Measurements from ENCODE around the gene DAPL1. TPM values are rescaled to one million over a fixed set of nuclear protein-coding genes. Genes with fewer than 3 reads are reported as not detected.
"Not testable (repeated sequence)": the region's sequence is repeated elsewhere in the genome, so short reads cannot be mapped to it uniquely, and the experiment has no call there.

The DAPL1 gene
- total RNA-seq, 2 donors from 2014 or later, result not detected

DNA sequence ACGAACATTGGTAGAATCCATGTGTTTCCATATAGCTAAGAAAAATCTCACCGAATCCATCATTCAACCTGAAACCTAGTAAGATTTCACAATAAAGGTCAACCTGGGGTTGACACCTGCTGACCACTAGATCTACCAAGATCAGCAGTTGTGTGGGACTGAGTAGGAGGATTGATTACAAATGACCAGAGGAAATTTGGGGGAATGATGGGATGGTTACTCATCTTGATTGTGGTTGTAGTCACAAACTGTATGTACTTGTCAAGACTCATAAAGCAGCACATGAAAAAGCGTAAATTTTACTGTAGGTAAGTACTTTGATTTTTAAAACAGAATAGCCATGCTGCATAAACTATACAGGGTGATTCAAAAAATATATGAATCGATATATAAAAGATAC, 14.7 kb downstream of the DAPL1 start:
- DNase-seq (no peak), ATAC-seq (no peak)
- intact Hi-C loops (cut with DNase I), result no loop called here

- intact Hi-C loops (cut with DNase I), result no loop called here
- ATAC-seq (no peak), DNase-seq (no peak)
Measured at GRCh38 chr2:158810731-158811460, 15.8 kb downstream of the DAPL1 start.

DNA sequence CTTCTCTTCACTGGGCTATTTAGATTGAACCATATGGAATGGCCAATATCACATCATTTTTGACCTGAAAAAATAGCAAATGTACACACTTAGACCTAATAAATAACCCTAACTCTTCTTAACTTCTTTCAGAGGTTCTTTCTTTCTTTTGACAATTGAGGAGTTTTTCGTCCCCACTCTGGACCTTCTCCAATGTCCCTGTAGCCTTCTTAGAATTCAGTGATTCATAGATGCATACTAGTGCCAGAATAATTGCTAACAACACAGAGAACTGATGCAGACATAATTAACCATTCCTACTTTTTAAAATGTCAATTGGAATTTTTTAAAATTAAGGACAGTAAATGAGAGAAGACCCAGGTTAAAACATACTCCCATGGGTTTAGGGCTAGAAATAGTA, 20.0 kb downstream of the DAPL1 start:
- intact Hi-C loops (cut with DNase I), result no loop called here
- DNase-seq (no peak), ATAC-seq (no peak)

- no peak for DNase-seq
- ATAC-seq, result no peak
- intact Hi-C loops (cut with DNase I), result no loop called here
Measured at GRCh38 chr2:158815658-158816057, 20.5 kb downstream of the DAPL1 start.

GRCh38 chr2:158817588-158817987, 22.5 kb downstream of the DAPL1 start:
- intact Hi-C loops (cut with DNase I), result no loop called here
- ATAC-seq (no peak), DNase-seq (no peak)

DNA sequence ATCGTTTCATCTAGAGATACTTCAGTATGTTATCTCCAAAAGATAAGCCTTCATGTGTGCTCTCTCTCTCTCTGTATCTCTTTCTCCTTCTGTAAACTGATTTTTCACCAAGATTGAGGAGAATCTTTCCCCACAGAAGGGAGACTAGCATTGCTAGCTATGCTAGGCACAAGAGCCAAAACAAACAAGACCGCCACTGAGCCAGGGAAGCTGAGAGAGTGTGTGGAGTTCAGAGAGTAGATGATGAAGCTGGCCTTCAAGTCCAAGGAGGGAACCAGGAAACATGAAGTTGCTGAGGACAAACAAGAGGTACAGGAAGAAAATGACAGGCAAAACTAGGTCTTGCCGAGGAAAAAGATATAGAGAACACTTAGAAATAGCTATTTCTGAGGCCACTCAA, 23.4 kb downstream of the DAPL1 start:
- intact Hi-C loops (cut with DNase I), result no loop called here
- ATAC-seq, result peak; percentile 59 to 64

GRCh38 chr2:158822193-158822592, 27.1 kb downstream of the DAPL1 start:
- intact Hi-C loops (cut with DNase I), result no loop called here
- ATAC-seq (peak in 1 of 2 donors; percentile 52), DNase-seq (no peak)

More for the DNA sequence above, 23.4 kb downstream of the DAPL1 start:
- peak; percentile 29 for DNase-seq

DNA sequence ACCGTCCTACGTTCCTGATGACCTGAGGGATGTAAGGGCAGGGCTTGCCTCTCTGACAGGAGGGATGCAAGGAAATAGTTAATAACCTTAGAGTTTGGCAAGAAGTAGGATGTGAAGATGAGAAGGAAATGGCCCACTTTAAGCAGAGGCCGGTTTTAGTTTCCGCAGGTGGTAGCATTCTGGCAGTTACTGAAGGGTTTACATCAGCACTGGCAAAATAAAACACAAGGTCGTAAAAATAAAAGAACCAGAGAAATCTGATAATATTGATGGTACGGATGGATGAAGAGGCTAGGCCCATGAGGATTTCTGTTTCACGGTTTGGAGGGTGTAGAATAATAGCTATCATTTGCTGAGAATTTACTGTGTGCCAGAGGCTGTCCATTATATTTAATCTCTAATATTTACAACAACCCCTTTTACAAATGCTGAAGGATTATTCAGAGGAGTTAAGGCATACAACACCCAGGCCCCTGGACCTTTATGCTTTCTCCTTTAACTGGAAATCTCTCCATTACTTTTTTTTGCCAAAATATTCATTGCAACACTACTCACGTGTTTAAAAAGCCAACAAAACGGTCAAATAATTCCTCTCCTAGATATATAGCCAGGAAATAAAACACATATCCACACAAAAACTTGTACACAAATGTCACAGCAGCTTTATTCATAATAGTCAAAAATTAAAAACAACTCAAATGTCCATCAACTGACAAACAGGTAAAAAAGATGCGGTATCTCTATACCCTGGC, 28.5 kb downstream of the DAPL1 start:
- intact Hi-C loops (cut with DNase I), result no loop called here
- DNase-seq (no peak), ATAC-seq (no peak)

- intact Hi-C loops (cut with DNase I), result no loop called here
Measured at GRCh38 chr2:158825021-158825420, 29.9 kb downstream of the DAPL1 start.

GRCh38 chr2:158826965-158827364, 31.8 kb downstream of the DAPL1 start:
- no peak for DNase-seq
- ATAC-seq, result no peak
- intact Hi-C loops (cut with DNase I), result no loop called here

More at GRCh38 chr2:158825021-158825420, 29.9 kb downstream of the DAPL1 start:
- ATAC-seq (no peak), DNase-seq (no peak)

DNA sequence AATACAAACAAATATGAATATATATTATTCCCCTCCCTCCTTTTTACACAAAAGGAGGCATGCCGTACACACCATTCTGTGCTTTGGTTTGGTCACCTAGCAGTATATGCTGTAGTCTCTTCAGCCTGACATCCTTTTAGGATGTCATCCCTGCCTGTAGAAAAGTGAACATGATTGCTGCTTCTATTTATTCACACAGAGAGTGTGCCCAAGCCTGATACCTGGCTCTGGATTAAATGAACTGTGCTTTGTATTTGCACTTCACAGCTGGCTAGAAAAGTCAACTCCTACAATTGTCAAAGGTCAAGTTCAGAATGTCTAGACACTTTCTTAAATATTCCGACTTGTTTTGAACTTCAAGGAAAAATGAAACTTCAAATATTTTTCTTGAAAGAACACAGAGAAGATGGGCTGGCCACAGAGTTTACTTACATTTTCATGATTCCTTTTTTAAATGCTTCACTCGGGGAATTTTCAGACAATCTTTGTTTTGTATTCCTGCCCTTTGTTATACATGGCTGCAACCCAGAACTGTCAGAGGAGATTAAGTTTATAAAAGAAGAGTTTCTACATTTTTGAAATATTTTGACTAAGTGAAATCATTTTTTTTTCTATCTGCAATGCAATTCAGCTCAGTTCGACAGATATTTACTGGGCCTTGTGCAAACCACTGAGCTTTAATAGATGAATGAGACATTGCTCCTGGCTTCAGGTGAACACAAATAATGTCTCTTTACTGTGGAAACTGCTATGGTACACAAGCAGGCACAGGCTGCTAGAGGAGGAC, 33.5 kb downstream of the DAPL1 start:
- ATAC-seq, result peak; percentile 30 to 49
- no peak for DNase-seq
- intact Hi-C loops (cut with DNase I), result no loop called here

DNA sequence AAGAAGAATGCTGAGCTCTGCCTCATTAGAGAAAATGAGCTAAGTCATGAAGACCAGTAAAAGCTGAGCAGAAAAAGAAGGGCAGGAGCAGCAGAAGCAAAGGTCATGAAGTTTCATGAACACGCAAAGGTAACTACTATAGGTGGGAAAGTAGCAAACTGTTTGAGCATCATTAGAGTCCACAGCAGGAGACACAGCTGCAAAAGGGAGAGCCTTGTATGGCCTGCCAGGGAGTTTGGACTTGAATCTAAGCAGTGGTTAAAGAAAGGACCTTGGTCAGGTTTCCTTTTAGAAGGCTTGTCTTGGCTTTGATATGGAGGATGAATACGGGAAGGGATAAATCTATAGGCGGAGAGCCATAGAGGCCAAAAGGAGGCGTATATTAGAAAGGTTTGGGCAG, 34.0 kb downstream of the DAPL1 start:
- DNase-seq (no peak), ATAC-seq (no peak)
- intact Hi-C loops (cut with DNase I), result no loop called here

GRCh38 chr2:158830201-158830600, 35.1 kb downstream of the DAPL1 start:
- DNase-seq (no peak), ATAC-seq (no peak)
- intact Hi-C loops (cut with DNase I), result no loop called here

DNA sequence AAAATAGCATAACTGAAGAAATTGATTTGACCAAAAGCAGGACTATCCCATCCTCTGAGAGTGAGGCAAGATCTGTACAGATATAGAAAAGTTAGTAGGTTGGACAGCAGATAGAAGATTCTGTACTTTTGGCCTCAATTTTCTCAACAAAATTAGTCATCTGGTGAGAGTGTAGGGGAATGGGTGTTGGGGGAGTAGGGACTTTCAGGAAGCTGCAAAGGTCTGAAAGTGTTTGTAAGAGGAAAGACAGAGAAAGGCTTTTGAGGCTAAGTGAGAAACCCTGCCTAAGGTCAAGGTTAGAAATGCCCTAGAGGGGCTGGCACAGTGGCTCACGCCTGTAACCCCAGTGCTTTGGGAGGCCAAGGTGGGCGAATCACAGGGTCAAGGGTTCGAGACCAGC, 40.3 kb downstream of the DAPL1 start:
- DNase-seq, result no peak
- intact Hi-C loops (cut with DNase I), result no loop called here
- no peak for ATAC-seq

DNA sequence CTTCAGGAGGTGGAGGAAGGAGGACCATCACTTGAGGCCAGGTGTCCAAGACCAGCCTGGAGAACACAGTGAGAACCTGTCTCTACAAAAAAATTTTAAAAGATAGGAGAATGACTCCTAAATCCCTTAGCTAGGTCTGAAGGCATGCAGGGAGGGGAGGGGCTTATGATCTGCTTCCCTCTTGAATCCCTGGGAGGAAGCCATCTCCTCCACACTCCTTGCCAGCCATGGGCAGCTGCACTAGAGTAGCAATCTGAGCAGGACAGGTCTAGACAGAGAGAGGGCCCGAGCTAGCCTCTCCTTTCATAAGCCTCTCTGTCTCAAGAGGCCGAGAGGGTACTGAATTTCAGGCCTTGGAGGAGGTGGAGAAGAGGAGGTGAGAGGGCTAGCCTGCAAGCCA, 42.5 kb downstream of the DAPL1 start:
- intact Hi-C loops (cut with DNase I), result no loop called here
- no peak for DNase-seq
- ATAC-seq, result no peak

DNA sequence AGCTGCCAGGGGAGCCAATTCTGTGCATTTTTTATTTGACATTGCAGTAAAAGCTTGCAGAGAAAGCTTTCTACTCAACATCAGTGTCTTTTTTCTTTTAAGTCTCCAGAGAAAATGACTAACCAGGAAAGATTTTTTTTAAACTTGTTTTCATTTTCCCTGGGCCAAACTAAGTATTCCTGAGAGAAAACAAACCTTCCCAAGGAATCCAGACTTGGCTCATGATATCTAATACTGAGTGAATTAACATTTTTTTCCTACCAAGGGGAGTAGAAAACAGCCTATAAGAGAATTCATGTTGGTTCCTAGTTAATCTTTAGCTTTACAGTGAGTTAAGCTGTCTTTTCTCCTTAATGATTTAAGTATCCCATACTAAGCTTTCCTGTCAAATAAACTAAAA, 46.7 kb downstream of the DAPL1 start:
- intact Hi-C loops (cut with DNase I), result no loop called here
- no peak for DNase-seq
- peak; percentile 73 to 74 for ATAC-seq

DNA sequence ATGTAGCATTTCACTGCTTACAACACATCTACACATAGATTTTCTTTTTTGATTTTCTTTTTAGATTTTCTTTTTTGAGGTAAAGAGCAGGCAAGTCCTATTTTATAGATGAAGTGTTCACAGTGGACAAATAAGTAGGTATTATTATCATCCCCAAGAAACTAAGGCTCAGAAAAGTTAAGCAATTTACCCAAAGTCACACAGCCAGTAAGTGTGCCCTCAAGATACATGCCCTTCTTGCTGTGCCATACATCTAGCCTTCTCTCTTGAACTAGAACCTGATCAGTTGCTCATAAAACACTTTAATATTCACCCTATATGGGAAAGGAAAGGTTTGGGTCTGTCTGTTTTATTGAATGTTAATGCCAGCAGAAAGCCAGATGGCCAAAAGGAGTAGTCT, 50.3 kb downstream of the DAPL1 start:
- intact Hi-C loops (cut with DNase I), result no loop called here
- ATAC-seq (no peak), DNase-seq (no peak)

- intact Hi-C loops (cut with DNase I), result no loop called here
- DNase-seq (no peak), ATAC-seq (peak in 1 of 2 donors; percentile 75)
Measured at GRCh38 chr2:158845859-158846258, 50.7 kb downstream of the DAPL1 start.

- intact Hi-C loops (cut with DNase I); ATAC-seq; DNase-seq: not testable (repeated sequence)
Measured at GRCh38 chr2:158847526-158847925, 52.4 kb downstream of the DAPL1 start.

Data from left cardiac atrium (tissue), 4 donors.